Small intestine (tissue), 7 donors: ENCODE measurements around the gene JAG2. TPM values are rescaled to one million over a fixed set of nuclear protein-coding genes. Genes with fewer than 3 reads are reported as not detected.

Experiments used
- DNase-seq, 2 donors: peaks; one replicate each; pipeline versions ENCODE4 v3.0.0 to v3.0.0-alpha.2; 2013
- FAIRE-seq: peaks from 2 replicates; lab custom pipeline; 2012; peaks lifted over from hg19 to GRCh38; lab: Jason Lieb, UNC
- H3K27ac ChIP-seq, 3 donors: one replicate each; pipeline ENCODE4 v1.5.1; 2013; ENCODE audit warnings: low read length in 2 of 3, mild to moderate bottlenecking in 2 of 3, control low read depth in 1 of 3, inconsistent platforms in 1 of 3, low read depth in 1 of 3, moderate library complexity in 1 of 3
- H3K27me3 ChIP-seq, 3 donors: one replicate each; pipeline ENCODE4 v1.6.1; 2013; ENCODE audit warnings: low read length in 3 of 3, inconsistent platforms in 1 of 3; ENCODE audit not compliant: control insufficient read depth in 3 of 3, insufficient read depth in 3 of 3
- H3K36me3 ChIP-seq, 3 donors: one replicate each; pipeline ENCODE4 v1.6.1; 2013; ENCODE audit warnings: low read length in 3 of 3, inconsistent platforms in 1 of 3, low read depth in 1 of 3, mild to moderate bottlenecking in 1 of 3, moderate library complexity in 1 of 3; ENCODE audit not compliant: control insufficient read depth in 3 of 3, insufficient read depth in 2 of 3
- H3K4me1 ChIP-seq, 3 donors: one replicate each; pipeline ENCODE4 v1.6.1; 2013; ENCODE audit warnings: low read length in 2 of 3, inconsistent platforms in 1 of 3, low read depth in 1 of 3, mild to moderate bottlenecking in 1 of 3, moderate library complexity in 1 of 3; ENCODE audit not compliant: control insufficient read depth in 3 of 3, insufficient read depth in 2 of 3
- H3K4me3 ChIP-seq, 3 donors: one replicate each; pipeline ENCODE4 v1.5.1; 2013; ENCODE audit warnings: low read length in 3 of 3, control low read depth in 1 of 3, inconsistent platforms in 1 of 3, low read depth in 1 of 3, mild to moderate bottlenecking in 1 of 3, moderate library complexity in 1 of 3
- H3K9me3 ChIP-seq, 2 donors: one replicate each; pipeline ENCODE4 v1.6.1; 2013; ENCODE audit warnings: low read depth in 1 of 2, low read length in 1 of 2; ENCODE audit not compliant: control insufficient read depth in 2 of 2, insufficient read depth in 1 of 2
- WGBS, 3 donors: extraction: QIAGEN DNeasy Blood & Tissue Kit; methylation state at CpG; one replicate each; pipeline ENCODE4 v1.1.7; 2013; 5-methylcytosine and 5-hydroxymethylcytosine counted together
- polyA plus RNA-seq, 4 donors: library from polyadenylated mRNA; stranded (reverse) in 3 of 4; unstranded in 1 of 4; fragments of 200-250 nt in 3 of 4; fragments of 120-200 nt in 1 of 4; gene quantifications; one replicate each; pipeline versions ENCODE4 v1.2.1 to v1.2.3, GENCODE V29; 2013
- donor health status: healthy with polysubstance abuse.
- donor health status: control.
- donor health status: control.
- donor health status: Bipolar disorder and iron deficiency.
- donor health status: healthy.

The JAG2 gene
- polyA plus RNA-seq, 4 donors: 2.0 to 15.1 (median 4.8) TPM

DNA sequence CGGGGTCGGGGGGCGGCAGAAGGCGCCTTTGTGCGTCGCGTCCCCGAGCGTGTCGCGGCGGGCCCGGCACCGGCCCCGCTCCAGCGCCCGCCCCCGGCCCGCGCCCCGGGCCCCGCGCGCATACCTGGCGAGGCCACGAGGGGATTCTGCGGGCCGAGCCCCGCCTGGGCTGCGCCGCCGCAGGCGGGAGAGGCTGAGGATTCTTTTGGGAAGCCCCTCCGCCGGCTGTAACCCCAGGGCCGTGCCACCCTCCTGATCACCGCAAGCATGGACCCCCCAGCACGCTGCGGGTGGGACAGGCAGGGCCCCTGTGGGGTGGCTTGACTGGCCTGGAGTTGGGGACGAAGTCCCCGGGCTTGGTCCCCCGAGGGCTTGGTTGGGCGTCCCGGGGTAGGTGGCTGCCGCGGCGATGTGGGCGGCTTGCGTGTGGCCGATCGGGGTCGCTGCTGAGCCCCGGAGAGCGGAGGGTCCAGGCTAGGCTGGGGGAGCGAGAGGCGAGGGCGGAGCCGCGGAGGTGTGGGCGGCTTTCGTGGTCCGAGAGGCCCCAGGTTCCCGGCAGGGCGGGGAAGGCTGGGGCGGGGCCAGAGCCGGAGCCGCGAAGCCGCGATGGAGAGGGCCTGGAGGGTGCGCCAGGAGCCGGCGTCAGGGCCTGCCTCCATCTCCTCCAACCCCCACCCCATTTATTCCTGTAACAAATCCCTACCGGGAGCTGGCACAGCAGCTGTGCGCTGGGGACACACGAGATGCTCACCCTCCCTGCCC is 75.0 kb downstream of the JAG2 start:
- Histone ChIP-seq H3K27me3 (no peaks in the 10 kb centered on the region), H3K27ac (peak overlapping the region; percentile 89 to 99 (median 98)), H3K4me1 (peaks cover 3 to 38% (median 9%) of the 10 kb centered on the region in 3 donors), H3K4me3 (peak overlapping the region; percentile 68 to 94 (median 71)), H3K9me3 (peaks cover 0 to 4% of the 10 kb centered on the region in 2 donors), H3K36me3 (peaks cover 0 to 27% (median 0%) of the 10 kb centered on the region in 3 donors)
- 0 to 1% (median 0%) methylated on average over 65 to 76 of the region's 76 CpGs for WGBS, 3 donors
- no peak for FAIRE-seq
- peak; percentile 79 to 94 for DNase-seq

DNA sequence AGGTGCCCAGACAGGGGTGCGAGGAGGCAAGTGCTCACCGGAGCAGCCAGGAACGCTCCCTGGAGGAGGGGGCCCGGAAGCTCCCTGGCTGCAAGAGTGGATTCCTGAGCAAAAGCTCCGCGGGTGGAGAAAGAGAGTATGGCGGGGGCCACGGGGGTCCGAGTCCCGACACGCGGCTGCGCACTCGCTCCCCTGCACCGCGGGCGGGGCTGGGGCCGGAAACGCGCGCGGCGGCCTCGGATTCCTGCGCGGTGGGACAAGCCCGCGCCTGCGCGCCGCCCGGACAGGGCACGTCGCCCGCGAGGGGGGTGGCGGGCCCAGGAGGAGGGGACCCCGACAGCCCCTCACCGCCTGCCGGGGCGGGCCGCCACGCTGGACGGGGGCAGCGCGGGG is 75.5 kb downstream of the JAG2 start:
- WGBS, 3 donors: 2 to 4% (median 2%) methylated on average over 19 to 46 of the region's 46 CpGs
- peak overlapping the region; percentile 93 to 99 (median 98) for H3K27ac ChIP-seq
- peaks cover 3 to 43% (median 9%) of the 10 kb centered on the region in 3 donors for H3K4me1 ChIP-seq
- DNase-seq (peak; percentile 74 to 88), FAIRE-seq (no peak)
- H3K36me3 ChIP-seq: peaks cover 0 to 27% (median 0%) of the 10 kb centered on the region in 3 donors
- H3K4me3 ChIP-seq: peak overlapping the region; percentile 48 to 71 (median 68)
- H3K27me3 ChIP-seq: peaks cover 0 to 5% (median 0%) of the 10 kb centered on the region in 3 donors
- H3K9me3 ChIP-seq: no peaks in the 10 kb centered on the region

GRCh38 chr14:105092171-105093037 is 76.2 kb downstream of the JAG2 start:
- H3K4me1 ChIP-seq: peaks cover 3 to 47% (median 9%) of the 10 kb centered on the region in 3 donors
- DNase-seq (peak; percentile 88 to 91), FAIRE-seq (no peak)
- H3K4me3 ChIP-seq: peak overlapping the region; percentile 48 to 71 (median 68)
- H3K36me3 ChIP-seq: peaks cover 0 to 27% (median 0%) of the 10 kb centered on the region in 3 donors
- H3K27me3 ChIP-seq: peaks cover 0 to 9% (median 0%) of the 10 kb centered on the region in 3 donors
- no peaks in the 10 kb centered on the region for H3K9me3 ChIP-seq
- 15 to 40% (median 23%) methylated on average over 18 to 25 of the region's 25 CpGs for WGBS, 3 donors
- H3K27ac ChIP-seq: peak overlapping the region; percentile 93 to 99 (median 98)

DNA sequence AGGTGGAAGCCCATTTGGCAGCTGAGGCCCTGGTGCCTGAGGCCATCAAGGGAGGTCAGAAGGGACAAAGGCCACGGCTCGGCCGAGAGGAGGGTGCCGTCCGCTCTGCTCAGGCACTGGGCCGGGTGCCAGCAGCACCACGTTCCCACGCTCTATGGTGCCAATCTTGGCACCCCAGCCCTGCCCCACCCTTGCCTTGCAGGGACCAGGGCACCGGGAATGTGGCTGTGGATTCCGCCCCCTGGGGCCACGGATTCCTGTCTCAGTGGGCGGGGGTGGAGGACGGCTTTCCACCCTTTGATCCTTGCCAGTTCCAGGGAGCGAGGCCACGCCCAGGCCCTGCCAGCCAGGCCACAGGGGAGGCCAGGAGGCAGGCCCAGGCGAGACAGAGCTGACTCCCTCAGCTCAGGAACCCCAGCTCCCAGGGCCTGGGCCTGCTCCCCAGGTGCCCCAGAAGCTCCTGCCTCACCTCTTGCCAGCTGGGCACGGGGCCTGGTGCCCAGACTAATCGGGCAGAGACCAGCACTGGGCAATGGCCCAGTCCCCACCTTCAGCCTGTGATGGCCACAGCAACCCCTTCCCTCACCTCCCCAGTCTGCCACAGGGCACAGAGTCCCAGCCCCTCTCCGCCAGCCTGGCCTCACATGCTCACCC is 76.9 kb downstream of the JAG2 start:
- peak overlapping the region in 1 of 3 donors; percentile 48 for H3K4me3 ChIP-seq
- H3K27me3 ChIP-seq: peaks cover 0 to 14% (median 2%) of the 10 kb centered on the region in 3 donors
- FAIRE-seq: no peak
- peaks cover 3 to 48% (median 9%) of the 10 kb centered on the region in 3 donors for H3K4me1 ChIP-seq
- WGBS, 3 donors: 22 to 54% (median 26%) methylated on average over 16 to 19 of the region's 19 CpGs
- peaks cover 0 to 21% (median 0%) of the 10 kb centered on the region in 3 donors for H3K36me3 ChIP-seq
- H3K9me3 ChIP-seq: no peaks in the 10 kb centered on the region
- DNase-seq: peak; percentile 90 to 98
- peak overlapping the region; percentile 93 to 99 (median 98) for H3K27ac ChIP-seq

- peaks cover 3 to 51% (median 9%) of the 10 kb centered on the region in 3 donors for H3K4me1 ChIP-seq
- WGBS, 3 donors: 13 to 70% (median 34%) methylated on average over 8 to 9 of the region's 9 CpGs
- H3K27me3 ChIP-seq: peaks cover 0 to 17% (median 2%) of the 10 kb centered on the region in 3 donors
- FAIRE-seq: no peak
- peaks cover 0 to 18% (median 0%) of the 10 kb centered on the region in 3 donors for H3K36me3 ChIP-seq
- peak overlapping the region; percentile 34 to 99 (median 68) for H3K27ac ChIP-seq
- H3K4me3 ChIP-seq: no peak overlapping the region
- no peaks in the 10 kb centered on the region for H3K9me3 ChIP-seq
- peak; percentile 43 to 49 for DNase-seq
Observed at GRCh38 chr14:105091054-105091516, 77.5 kb downstream of the JAG2 start.

Other genes with a start within 250 kb of the JAG2 start
- 10 to 100 TPM in 1 of 4 donors, 1 to 10 TPM in 1, under 1 TPM in 1, not detected in 1; 0.42 to 12.4 (median 1.4) TPM for gene PLD4, start 243.9 kb downstream of the JAG2 start, polyA plus RNA-seq
- 1 to 10 TPM in 1 of 4 donors, under 1 TPM in 3; under 0.01 to 6.3 (median 0.17) TPM for gene AHNAK2, start 190.4 kb downstream of the JAG2 start, polyA plus RNA-seq
- gene CLBA1, start 183.0 kb downstream of the JAG2 start, polyA plus RNA-seq: 1 to 10 TPM in 3 of 4 donors, under 1 TPM in 1; 0.89 to 6.8 (median 3.2) TPM
- gene CDCA4, start 147.7 kb downstream of the JAG2 start, polyA plus RNA-seq: 10 to 100 TPM in 2 of 4 donors, 1 to 10 TPM in 2; 2.7 to 11.3 (median 6.9) TPM
- 1 to 10 TPM in 2 of 4 donors, under 1 TPM in 1, not detected in 1; 0.81 to 1.4 (median 1.1) TPM for gene GPR132, start 103.3 kb downstream of the JAG2 start, polyA plus RNA-seq
- 10 to 100 TPM; 25.9 to 68.1 (median 51.7) TPM for gene NUDT14, start 12.5 kb upstream of the JAG2 start, polyA plus RNA-seq
- gene BTBD6, start 79.8 kb upstream of the JAG2 start, polyA plus RNA-seq: 10 to 100 TPM; 35.4 to 84.1 (median 49.8) TPM
- 10 to 100 TPM; 18.4 to 28.0 (median 20.2) TPM for gene BRF1, start 132.2 kb upstream of the JAG2 start, polyA plus RNA-seq
- 10 to 100 TPM; 35.4 to 45.8 (median 44.9) TPM for gene PACS2, start 146.0 kb upstream of the JAG2 start, polyA plus RNA-seq
- gene TEX22, start 229.8 kb upstream of the JAG2 start, polyA plus RNA-seq: under 1 TPM in 2 of 4 donors, not detected in 2; 0.22 to 0.68 TPM